H9 (cell line): ENCODE results near the gene ATF7IP2. TPM values are rescaled to one million over a fixed set of nuclear protein-coding genes. Genes with fewer than 3 reads are reported as not detected.
"Not testable (repeated sequence)": the region's sequence is repeated elsewhere in the genome, so short reads cannot be mapped to it uniquely, and the experiment has no call there.

Experiments used
- DNase-seq: peaks from one replicate; pipeline ENCODE4 v3.0.0-alpha.2; 2017
- H2AFZ ChIP-seq: one replicate; pipeline ENCODE4 v1.6.1; 2013; ENCODE audit warnings: mild to moderate bottlenecking, low read length, control low read depth, moderate library complexity
- H2AK5ac ChIP-seq: 2 replicates; pipeline ENCODE4 v1.6.1; 2013; ENCODE audit warnings: low read length, control low read depth, mixed read lengths; ENCODE audit not compliant: insufficient read length
- H2BK120ac ChIP-seq: one replicate; pipeline ENCODE4 v1.6.1; 2013; ENCODE audit warnings: low read depth, mild to moderate bottlenecking, low read length, control low read depth, inconsistent platforms; ENCODE audit not compliant: poor library complexity, severe bottlenecking
- H2BK12ac ChIP-seq: 2 replicates; pipeline ENCODE4 v1.6.1; 2013; ENCODE audit warnings: low read length, control low read depth, mixed read lengths, low read depth; ENCODE audit not compliant: insufficient read length
- H2BK15ac ChIP-seq: 2 replicates; pipeline ENCODE4 v1.6.1; 2013; ENCODE audit warnings: low read depth, low read length, control low read depth
- H2BK20ac ChIP-seq: one replicate; pipeline ENCODE4 v1.6.1; 2013; ENCODE audit warnings: low read depth, mild to moderate bottlenecking, low read length, control low read depth, inconsistent platforms; ENCODE audit not compliant: poor library complexity, severe bottlenecking
- H2BK5ac ChIP-seq: 2 replicates; pipeline ENCODE4 v1.6.1; 2013; ENCODE audit warnings: low read length, control low read depth, mixed read lengths; ENCODE audit not compliant: insufficient read length
- H3K14ac ChIP-seq: 2 replicates; pipeline ENCODE4 v1.6.1; 2013; ENCODE audit warnings: low read length, control low read depth; ENCODE audit not compliant: insufficient read depth
- H3K18ac ChIP-seq: 2 replicates; pipeline ENCODE4 v1.6.1; 2013; ENCODE audit warnings: low read depth, mild to moderate bottlenecking, mixed read lengths, low read length, control low read depth; ENCODE audit not compliant: insufficient read length
- H3K23ac ChIP-seq: 2 replicates; pipeline ENCODE4 v1.6.1; 2013; ENCODE audit warnings: low read length, control low read depth, mixed read lengths, low read depth; ENCODE audit not compliant: insufficient read length
- H3K23me2 ChIP-seq: 2 replicates; pipeline ENCODE4 v1.6.1; 2013; ENCODE audit warnings: low read depth, mild to moderate bottlenecking, mixed read lengths, low read length, control low read depth; ENCODE audit not compliant: insufficient read length, poor library complexity, severe bottlenecking
- H3K27ac ChIP-seq: 2 replicates; pipeline ENCODE4 v1.5.1; 2013; ENCODE audit warnings: low read length, control low read depth, mixed read lengths, low read depth; ENCODE audit not compliant: insufficient read length
- H3K27me3 ChIP-seq: 2 replicates; pipeline ENCODE4 v1.6.1; 2013; ENCODE audit warnings: low read length, control low read depth, inconsistent platforms; ENCODE audit not compliant: insufficient read depth
- H3K4ac ChIP-seq: 2 replicates; pipeline ENCODE4 v1.6.1; 2013; ENCODE audit warnings: low read depth, mild to moderate bottlenecking, control low read depth, inconsistent platforms, low read length, moderate library complexity
- H3K4me1 ChIP-seq: 2 replicates; pipeline ENCODE4 v1.6.1; 2013; ENCODE audit warnings: low read length, control low read depth, inconsistent platforms; ENCODE audit not compliant: insufficient read depth
- H3K4me2 ChIP-seq: 2 replicates; pipeline ENCODE4 v1.6.1; 2013; ENCODE audit warnings: low read length, control low read depth, mixed read lengths; ENCODE audit not compliant: insufficient read length, insufficient read depth
- H3K56ac ChIP-seq: 2 replicates; pipeline ENCODE4 v1.6.1; 2013; ENCODE audit warnings: low read depth, mild to moderate bottlenecking, mixed read lengths, low read length, control low read depth; ENCODE audit not compliant: insufficient read length
- H3K79me1 ChIP-seq: 2 replicates; pipeline ENCODE4 v1.6.1; 2013; ENCODE audit warnings: low read depth, mild to moderate bottlenecking, moderate library complexity, low read length, control low read depth, inconsistent platforms; ENCODE audit not compliant: insufficient read depth, poor library complexity, severe bottlenecking
- H3K79me2 ChIP-seq: 2 replicates; pipeline ENCODE4 v1.6.1; 2013; ENCODE audit warnings: low read length, control low read depth, inconsistent platforms; ENCODE audit not compliant: insufficient read depth
- H3K9ac ChIP-seq: 2 replicates; pipeline ENCODE4 v1.6.1; 2013; ENCODE audit warnings: low read length, control low read depth, mixed read lengths; ENCODE audit not compliant: insufficient read length; ENCODE audit errors: extremely low read depth
- H3K9me3 ChIP-seq: one replicate; pipeline ENCODE4 v1.6.1; 2013; ENCODE audit warnings: low read depth, low read length, inconsistent platforms; ENCODE audit not compliant: control insufficient read depth
- H3T11ph ChIP-seq: one replicate; pipeline ENCODE4 v1.6.1; 2013; ENCODE audit warnings: mild to moderate bottlenecking, low read length, control low read depth, inconsistent platforms
- H4K20me1 ChIP-seq: one replicate; pipeline ENCODE4 v1.6.1; 2013; ENCODE audit not compliant: control insufficient read depth, insufficient read length, insufficient read depth
- H4K5ac ChIP-seq: 2 replicates; pipeline ENCODE4 v1.6.1; 2013; ENCODE audit warnings: low read depth, mild to moderate bottlenecking, mixed read lengths, low read length, control low read depth; ENCODE audit not compliant: insufficient read length
- H4K8ac ChIP-seq: replicated peaks from 2 replicates; pipeline ENCODE4 v1.6.1; 2013; ENCODE audit warnings: low read length, control low read depth, mixed read lengths, low read depth; ENCODE audit not compliant: insufficient read length
- H4K91ac ChIP-seq: 2 replicates; pipeline ENCODE4 v1.6.1; 2013; ENCODE audit warnings: low read depth, mild to moderate bottlenecking, moderate library complexity, mixed read lengths, low read length, control low read depth; ENCODE audit not compliant: insufficient read length
- H3K27ac Mint-ChIP-seq, 3 experiments: 2 replicates in 2 of 3; 3 replicates in 1 of 3; pipeline ENCODE4 v1.8.0; 2020 to 2021; ENCODE audit warnings: mixed read lengths in 3 of 3, mild to moderate bottlenecking in 1 of 3, moderate library complexity in 1 of 3
- H3K27me3 Mint-ChIP-seq: 2 replicates; pipeline ENCODE4 v1.8.0; 2021; ENCODE audit warnings: low read depth, mild to moderate bottlenecking, moderate library complexity, mixed read lengths
- H3K36me3 Mint-ChIP-seq, 3 experiments: 2 replicates in 2 of 3; 3 replicates in 1 of 3; pipeline ENCODE4 v1.8.0; 2020 to 2021; ENCODE audit warnings: low read depth in 3 of 3, mixed read lengths in 3 of 3; ENCODE audit not compliant: insufficient read depth in 1 of 3
- H3K4me1 Mint-ChIP-seq, 2 experiments: 2 replicates each; pipeline ENCODE4 v1.8.0; 2020; ENCODE audit warnings: mixed read lengths in 2 of 2
- H3K4me3 Mint-ChIP-seq, 2 experiments: 2 replicates in 1 of 2; 3 replicates in 1 of 2; pipeline ENCODE4 v1.8.0; 2020 to 2021; ENCODE audit warnings: mild to moderate bottlenecking in 2 of 2, mixed read lengths in 2 of 2, moderate library complexity in 1 of 2
- H3K9me3 Mint-ChIP-seq, 2 experiments: 2 replicates in 1 of 2; 3 replicates in 1 of 2; pipeline ENCODE4 v1.8.0; 2020; ENCODE audit warnings: mild to moderate bottlenecking in 2 of 2, mixed read lengths in 2 of 2, moderate library complexity in 1 of 2
- WGBS: extraction: QIAGEN DNeasy Blood & Tissue Kit; methylation state at CpG from one replicate; pipeline ENCODE4 v1.1.7; 2013; ENCODE audit warnings: missing lambda C conversion rate, low lambda C conversion rate, mixed read lengths; ENCODE audit not compliant: insufficient read length; ENCODE audit errors: extremely low coverage; 5-methylcytosine and 5-hydroxymethylcytosine counted together
- total RNA-seq: library from RNA; stranded (reverse); gene quantifications from 2 replicates; pipeline ENCODE4 v1.2.1, GENCODE V29; 2021
- TF ChIP-seq, protein P1 (sequence below): fragments of 200-600 bp; sonication (generic); conservative IDR thresholded peaks from 3 replicates; pipeline ENCODE4 v1.8.0; 2021; ENCODE audit warnings: antibody characterized with exemption, mild to moderate bottlenecking

Gene ATF7IP2
- total RNA-seq, 1 experiment from 2014 or later: 21.5 TPM

DNA sequence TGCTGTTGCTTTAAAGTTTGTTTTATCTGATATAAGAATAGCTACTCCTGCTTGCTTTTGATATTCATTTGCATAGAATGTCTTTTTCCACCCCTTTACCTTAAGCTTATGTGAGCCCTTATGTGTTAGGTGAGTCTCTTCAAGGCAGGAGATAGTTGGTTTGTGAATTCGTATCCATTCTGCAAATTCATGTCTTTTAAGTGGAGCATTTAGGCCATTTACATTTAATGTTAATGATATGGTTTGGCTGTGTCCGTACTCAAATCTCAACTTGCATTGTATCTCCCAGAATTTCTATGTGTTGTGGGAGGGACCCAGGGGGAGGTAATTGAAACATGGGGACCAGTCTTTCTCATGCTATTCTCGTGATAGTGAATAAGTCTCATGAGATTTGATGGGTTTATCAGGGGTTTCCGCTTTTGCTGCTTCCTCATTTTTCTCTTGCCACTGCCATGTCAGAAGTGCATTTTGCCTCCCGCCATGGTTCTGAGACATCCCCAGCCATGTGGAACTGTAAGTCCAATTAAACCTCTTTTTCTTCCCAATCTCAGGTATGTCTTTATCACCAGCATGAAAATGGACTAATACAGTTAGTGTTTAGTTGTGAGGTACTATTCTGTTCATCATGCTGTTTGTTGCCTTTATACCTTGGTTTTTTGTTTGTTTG, 27.2 kb downstream of the ATF7IP2 start:
- H3K79me2 ChIP-seq: peaks cover 6% of the 10 kb centered on the region; the same call in 1 of the 2 replicates
- no peak overlapping the region for H4K5ac ChIP-seq
- no peak overlapping the region for H2BK20ac ChIP-seq
- H4K20me1 ChIP-seq: no peaks in the 10 kb centered on the region
- TF ChIP-seq, protein P1, sequence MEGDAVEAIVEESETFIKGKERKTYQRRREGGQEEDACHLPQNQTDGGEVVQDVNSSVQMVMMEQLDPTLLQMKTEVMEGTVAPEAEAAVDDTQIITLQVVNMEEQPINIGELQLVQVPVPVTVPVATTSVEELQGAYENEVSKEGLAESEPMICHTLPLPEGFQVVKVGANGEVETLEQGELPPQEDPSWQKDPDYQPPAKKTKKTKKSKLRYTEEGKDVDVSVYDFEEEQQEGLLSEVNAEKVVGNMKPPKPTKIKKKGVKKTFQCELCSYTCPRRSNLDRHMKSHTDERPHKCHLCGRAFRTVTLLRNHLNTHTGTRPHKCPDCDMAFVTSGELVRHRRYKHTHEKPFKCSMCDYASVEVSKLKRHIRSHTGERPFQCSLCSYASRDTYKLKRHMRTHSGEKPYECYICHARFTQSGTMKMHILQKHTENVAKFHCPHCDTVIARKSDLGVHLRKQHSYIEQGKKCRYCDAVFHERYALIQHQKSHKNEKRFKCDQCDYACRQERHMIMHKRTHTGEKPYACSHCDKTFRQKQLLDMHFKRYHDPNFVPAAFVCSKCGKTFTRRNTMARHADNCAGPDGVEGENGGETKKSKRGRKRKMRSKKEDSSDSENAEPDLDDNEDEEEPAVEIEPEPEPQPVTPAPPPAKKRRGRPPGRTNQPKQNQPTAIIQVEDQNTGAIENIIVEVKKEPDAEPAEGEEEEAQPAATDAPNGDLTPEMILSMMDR: no peak
- H3K4me2 ChIP-seq: no peak overlapping the region
- DNase-seq: no peak
- Mint-ChIP-seq H3K4me3 (no peak overlapping the region), H3K27me3 (no peaks in the 10 kb centered on the region), H3K9me3 (peaks cover 87 to 91% of the 10 kb centered on the region in 2 experiments), H3K27ac (no peak overlapping the region), H3K4me1 (no peaks in the 10 kb centered on the region), H3K36me3 (peaks cover 74 to 85% (median 81%) of the 10 kb centered on the region in 3 experiments)
- no peak overlapping the region for H4K91ac ChIP-seq
- H3K27me3 ChIP-seq: no peaks in the 10 kb centered on the region
- H2BK12ac ChIP-seq: no peak overlapping the region
- H3K14ac ChIP-seq: no peak overlapping the region
- no peak overlapping the region for H2BK15ac ChIP-seq
- no peak overlapping the region for H3T11ph ChIP-seq
- no peak overlapping the region for H2BK5ac ChIP-seq
- no peak overlapping the region for H2BK120ac ChIP-seq
- no peak overlapping the region for H4K8ac ChIP-seq
- no peaks in the 10 kb centered on the region for H3K79me1 ChIP-seq
- H3K23me2 ChIP-seq: no peaks in the 10 kb centered on the region
- WGBS: no CpG with 5 or more reads among the region's 5 CpGs
- no peak overlapping the region for H3K4ac ChIP-seq
- H3K23ac ChIP-seq: no peak overlapping the region
- no peak overlapping the region for H2AFZ ChIP-seq
- H3K27ac ChIP-seq: no peak overlapping the region
- no peak overlapping the region for H2AK5ac ChIP-seq
- H3K9ac ChIP-seq: no peak overlapping the region
- H3K56ac ChIP-seq: no peak overlapping the region
- no peaks in the 10 kb centered on the region for H3K4me1 ChIP-seq
- H3K9me3 ChIP-seq: peaks cover 31% of the 10 kb centered on the region
- no peak overlapping the region for H3K18ac ChIP-seq

DNA sequence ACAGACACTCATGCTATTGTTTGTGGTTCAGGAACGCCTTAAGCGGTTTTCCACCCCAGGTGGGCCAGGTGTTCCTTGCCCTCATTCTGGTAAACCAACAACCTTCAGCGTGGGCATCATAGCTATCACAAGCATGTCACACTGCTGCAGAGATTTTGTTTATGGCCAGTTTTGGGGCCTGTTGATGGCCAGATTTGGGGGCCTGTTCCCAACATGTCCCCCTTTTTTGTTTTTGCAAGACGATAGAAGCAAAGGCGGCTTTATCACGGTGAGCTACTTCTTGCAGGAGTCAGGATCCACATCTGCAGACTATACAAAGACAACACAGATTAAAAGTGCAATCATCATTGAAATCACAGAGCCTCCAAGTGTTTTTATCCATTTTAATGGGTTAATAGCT, 32.3 kb downstream of the ATF7IP2 start:
- DNase-seq, H2BK15ac ChIP-seq, H4K8ac ChIP-seq, H2BK20ac ChIP-seq, H3K4me2 ChIP-seq, H3K9ac ChIP-seq, H4K20me1 ChIP-seq, H2BK120ac ChIP-seq, H2AFZ ChIP-seq, H2BK12ac ChIP-seq, H4K5ac ChIP-seq, H2AK5ac ChIP-seq, H3K4me3 Mint-ChIP-seq, H4K91ac ChIP-seq, H3K27ac Mint-ChIP-seq, H3K27ac ChIP-seq, H3K23me2 ChIP-seq, H3K79me2 ChIP-seq, H3K18ac ChIP-seq, H3K4ac ChIP-seq, H3K4me1 ChIP-seq, H3K56ac ChIP-seq, H3K14ac ChIP-seq, H3K4me1 Mint-ChIP-seq, H2BK5ac ChIP-seq, H3T11ph ChIP-seq, H3K27me3 Mint-ChIP-seq, H3K27me3 ChIP-seq, H3K23ac ChIP-seq, H3K79me1 ChIP-seq: not testable (repeated sequence)
- Mint-ChIP-seq H3K9me3 (peaks cover 53 to 58% of the 10 kb centered on the region in 2 experiments), H3K36me3 (peaks cover 69 to 70% (median 69%) of the 10 kb centered on the region in 3 experiments)
- peaks cover 32% of the 10 kb centered on the region for H3K9me3 ChIP-seq
- no CpG with 5 or more reads among the region's 6 CpGs for WGBS
